Fibroblast of the conjunctiva (primary cell): ENCODE data around the gene GPC6.
"Not testable (repeated sequence)": the region's sequence is repeated elsewhere in the genome, so short reads cannot be mapped to it uniquely, and the experiment has no call there.

Experiments used
- DNase-seq: peaks from one replicate; pipeline ENCODE4 v3.0.0-alpha.2; 2010; ENCODE audit warnings: low read depth

The GPC6 gene

GRCh38 chr13:94172416-94172815 lies 945.8 kb downstream of the GPC6 start:
- DNase-seq: no peak

GRCh38 chr13:94173312-94173854 lies 946.8 kb downstream of the GPC6 start:
- no peak for DNase-seq

GRCh38 chr13:94174009-94174408 lies 947.4 kb downstream of the GPC6 start:
- DNase-seq: no peak

- no peak for DNase-seq
Observed at GRCh38 chr13:94175076-94175475, 948.5 kb downstream of the GPC6 start.

- no peak for DNase-seq
Observed at GRCh38 chr13:94176561-94176960, 950.0 kb downstream of the GPC6 start.

GRCh38 chr13:94177041-94177440 lies 950.4 kb downstream of the GPC6 start:
- DNase-seq: no peak

GRCh38 chr13:94178625-94179244 lies 952.1 kb downstream of the GPC6 start:
- DNase-seq: no peak

GRCh38 chr13:94181461-94182107 lies 955.0 kb downstream of the GPC6 start:
- DNase-seq: no peak

GRCh38 chr13:94182185-94182761 lies 955.7 kb downstream of the GPC6 start:
- no peak for DNase-seq

- no peak for DNase-seq
Observed at GRCh38 chr13:94186470-94186869, 959.9 kb downstream of the GPC6 start.

- no peak for DNase-seq
Observed at GRCh38 chr13:94188201-94188854, 961.7 kb downstream of the GPC6 start.

GRCh38 chr13:94192431-94192975 lies 965.9 kb downstream of the GPC6 start:
- peak; percentile 14 for DNase-seq

GRCh38 chr13:94195715-94196114 lies 969.1 kb downstream of the GPC6 start:
- DNase-seq: peak; percentile 35

- no peak for DNase-seq
Observed at GRCh38 chr13:94196413-94196812, 969.8 kb downstream of the GPC6 start.

GRCh38 chr13:94198681-94199080 lies 972.1 kb downstream of the GPC6 start:
- no peak for DNase-seq

GRCh38 chr13:94199135-94199534 lies 972.5 kb downstream of the GPC6 start:
- DNase-seq: no peak

GRCh38 chr13:94201022-94201421 lies 974.4 kb downstream of the GPC6 start:
- no peak for DNase-seq

- no peak for DNase-seq
Observed at GRCh38 chr13:94204163-94204562, 977.6 kb downstream of the GPC6 start.

GRCh38 chr13:94204946-94205345 lies 978.3 kb downstream of the GPC6 start:
- DNase-seq: no peak

- no peak for DNase-seq
Observed at GRCh38 chr13:94205896-94206295, 979.3 kb downstream of the GPC6 start.

GRCh38 chr13:94209117-94209516 lies 982.5 kb downstream of the GPC6 start:
- no peak for DNase-seq

- not testable (repeated sequence) for DNase-seq
Observed at GRCh38 chr13:94209913-94210312, 983.3 kb downstream of the GPC6 start.

- no peak for DNase-seq
Observed at GRCh38 chr13:94210816-94211215, 984.2 kb downstream of the GPC6 start.
